H1 (cell line): Measurements from ENCODE around the gene KRT76. TPM values are rescaled to one million over a fixed set of nuclear protein-coding genes. Genes with fewer than 3 reads are reported as not detected.

Source experiments
- CTCF ChIA-PET: fragments of 300-600 bp; sonication (Branson Sonifier 250); formaldehyde crosslinking; loops from one replicate; lab custom pipeline; 2021; ENCODE audit not compliant: partially characterized antibody; lab: Charles Lee
- POLR2A ChIA-PET: fragments of 300-600 bp; sonication (Branson Sonifier 250); formaldehyde crosslinking; loops from one replicate; lab custom pipeline; 2021; ENCODE audit warnings: inconsistent platforms; ENCODE audit not compliant: partially characterized antibody; lab: Charles Lee
- DNase-seq, 2 experiments: peaks; one replicate each; pipeline versions ENCODE4 v3.0.0 to v3.0.0-alpha.2; 2010 to 2022; ENCODE audit warnings: low spot score in 2 of 2, low read depth in 1 of 2, mixed read lengths in 1 of 2
- FAIRE-seq: peaks from 2 replicates; lab custom pipeline; 2011; peaks lifted over from hg19 to GRCh38; lab: Jason Lieb, UNC
- H2AFZ ChIP-seq: 2 replicates; pipeline ENCODE4 v1.8.1; 2012; ENCODE audit warnings: low read length, inconsistent platforms
- H2AK5ac ChIP-seq: 2 replicates; pipeline ENCODE4 v1.6.1; 2013; ENCODE audit warnings: low read depth, low read length
- H2BK120ac ChIP-seq: replicated peaks from 2 replicates; pipeline ENCODE3; 2013; ENCODE audit warnings: low read depth, low read length, inconsistent platforms
- H2BK12ac ChIP-seq: 2 replicates; pipeline ENCODE4 v1.6.1; 2013; ENCODE audit warnings: low read depth, low read length
- H2BK15ac ChIP-seq: 2 replicates; pipeline ENCODE4 v1.6.1; 2013; ENCODE audit warnings: low read length
- H2BK20ac ChIP-seq: 2 replicates; pipeline ENCODE4 v1.6.1; 2013; ENCODE audit warnings: low read length
- H2BK5ac ChIP-seq: 2 replicates; pipeline ENCODE4 v1.6.1; 2013; ENCODE audit warnings: low read depth, low read length
- H3K14ac ChIP-seq: 2 replicates; pipeline ENCODE4 v1.6.1; 2013; ENCODE audit warnings: inconsistent platforms; ENCODE audit not compliant: insufficient read length
- H3K18ac ChIP-seq: 2 replicates; pipeline ENCODE4 v1.6.1; 2013; ENCODE audit warnings: low read length; ENCODE audit errors: extremely low read depth
- H3K23ac ChIP-seq: 2 replicates; pipeline ENCODE4 v1.6.1; 2013; ENCODE audit warnings: inconsistent platforms; ENCODE audit not compliant: insufficient read length
- H3K23me2 ChIP-seq: 2 replicates; pipeline ENCODE4 v1.6.1; 2013; ENCODE audit warnings: low read depth, low read length
- H3K27ac ChIP-seq: 2 replicates; pipeline ENCODE4 v1.6.1; 2011; ENCODE audit warnings: low read depth, low read length, inconsistent platforms
- H3K27me3 ChIP-seq, 4 experiments: replicated peaks in 1 of 4; 1 replicate in 1 of 4; 2 replicates in 3 of 4; pipeline versions ENCODE4 v1.6.1 to v1.8.1; 2011 to 2013; ENCODE audit warnings: low read length in 3 of 4, mild to moderate bottlenecking in 3 of 4, inconsistent platforms in 2 of 4, mixed read lengths in 2 of 4, moderate library complexity in 1 of 4; ENCODE audit not compliant: control insufficient read depth in 3 of 4, insufficient read depth in 3 of 4; ENCODE audit errors: extremely low read depth in 1 of 4
- H3K36me3 ChIP-seq, 4 experiments: 2 replicates each; pipeline versions ENCODE4 v1.6.1 to v1.8.1; 2011 to 2013; ENCODE audit warnings: mild to moderate bottlenecking in 4 of 4, low read length in 3 of 4, moderate library complexity in 2 of 4, control low read depth in 1 of 4, inconsistent platforms in 1 of 4; ENCODE audit not compliant: insufficient read depth in 4 of 4, control insufficient read depth in 2 of 4
- H3K4ac ChIP-seq: replicated peaks from 2 replicates; pipeline ENCODE3; 2013; ENCODE audit warnings: low read length, low read depth, mixed read lengths, inconsistent platforms; ENCODE audit not compliant: insufficient read length
- H3K4me1 ChIP-seq, 4 experiments: replicated peaks in 1 of 4; 1 replicate in 1 of 4; 2 replicates in 3 of 4; pipeline versions ENCODE4 v1.6.1 to v1.8.1; 2011 to 2013; ENCODE audit warnings: low read length in 3 of 4, inconsistent platforms in 2 of 4, mixed read lengths in 1 of 4; ENCODE audit not compliant: insufficient read depth in 4 of 4, control insufficient read depth in 3 of 4
- H3K4me2 ChIP-seq, 2 experiments: 2 replicates each; pipeline versions ENCODE4 v1.6.1 to v1.8.1; 2011 to 2013; ENCODE audit warnings: low read depth in 2 of 2, low read length in 2 of 2, control low read depth in 1 of 2, inconsistent platforms in 1 of 2, mild to moderate bottlenecking in 1 of 2; ENCODE audit not compliant: insufficient read depth in 1 of 2
- H3K4me3 ChIP-seq, 4 experiments: fragments of 200-600, 300-600 bp in 1 of 4; sonication (generic), shearing (Covaris generic), sonication (Bioruptor Twin) in 1 of 4; 2 replicates each; pipeline versions ENCODE4 v1.5.1 to v1.8.1; 2011 to 2016; ENCODE audit warnings: low read length in 4 of 4, low read depth in 3 of 4, control low read depth in 2 of 4, inconsistent platforms in 2 of 4, mild to moderate bottlenecking in 2 of 4, mixed read lengths in 1 of 4, moderate library complexity in 1 of 4; ENCODE audit not compliant: insufficient read depth in 2 of 4; ENCODE audit errors: extremely low read depth in 1 of 4
- H3K56ac ChIP-seq: replicated peaks from 2 replicates; pipeline ENCODE3; 2013; ENCODE audit warnings: low read depth, mild to moderate bottlenecking, mixed read lengths, low read length, inconsistent platforms; ENCODE audit not compliant: insufficient read length
- H3K79me1 ChIP-seq: 2 replicates; pipeline ENCODE4 v1.6.1; 2013; ENCODE audit warnings: low read depth, low read length, control low read depth
- H3K79me2 ChIP-seq, 2 experiments: 2 replicates each; pipeline versions ENCODE4 v1.6.1 to v1.8.1; 2012 to 2013; ENCODE audit warnings: low read length in 2 of 2, mild to moderate bottlenecking in 2 of 2, inconsistent platforms in 1 of 2; ENCODE audit not compliant: insufficient read depth in 2 of 2, control insufficient read depth in 1 of 2
- H3K9ac ChIP-seq, 4 experiments: replicated peaks in 1 of 4; 1 replicate in 1 of 4; 2 replicates in 3 of 4; pipeline versions ENCODE4 v1.6.1 to v1.8.1; 2011 to 2013; ENCODE audit warnings: low read depth in 3 of 4, low read length in 3 of 4, control low read depth in 2 of 4, mild to moderate bottlenecking in 2 of 4, moderate library complexity in 2 of 4, inconsistent platforms in 1 of 4; ENCODE audit errors: extremely low read depth in 1 of 4
- H3K9me3 ChIP-seq, 2 experiments: 2 replicates each; pipeline versions ENCODE4 v1.6.1 to v1.8.1; 2012 to 2013; ENCODE audit warnings: mild to moderate bottlenecking in 2 of 2, moderate library complexity in 2 of 2, control low read depth in 1 of 2, inconsistent platforms in 1 of 2, low read depth in 1 of 2, low read length in 1 of 2, mixed read lengths in 1 of 2; ENCODE audit not compliant: insufficient read depth in 2 of 2
- H4K20me1 ChIP-seq, 2 experiments: replicated peaks in 1 of 2; 2 replicates each; pipeline versions ENCODE3 to v1.8.1; 2011 to 2013; ENCODE audit warnings: inconsistent platforms in 2 of 2, low read length in 2 of 2, mild to moderate bottlenecking in 1 of 2; ENCODE audit not compliant: insufficient read depth in 2 of 2, control insufficient read depth in 1 of 2
- H4K5ac ChIP-seq: 2 replicates; pipeline ENCODE4 v1.6.1; 2013; ENCODE audit warnings: low read length, low read depth, mixed read lengths, inconsistent platforms; ENCODE audit not compliant: insufficient read length
- H4K8ac ChIP-seq: 2 replicates; pipeline ENCODE4 v1.8.0; 2013; ENCODE audit warnings: mild to moderate bottlenecking, moderate library complexity, low read length, inconsistent platforms; ENCODE audit not compliant: insufficient read depth; ENCODE audit errors: extremely low read depth
- H4K91ac ChIP-seq: replicated peaks from 2 replicates; pipeline ENCODE3; 2013; ENCODE audit warnings: low read length, mixed read lengths, inconsistent platforms; ENCODE audit not compliant: insufficient read length
- CBX8 ChIP-seq: fragments of 300-800, 300-1000 bp; sonication (generic); IDR thresholded peaks from 2 replicates; pipeline ENCODE4 v1.7.1; 2016; ENCODE audit warnings: low read depth, low read length, borderline replicate concordance
- FOSL1 ChIP-seq: IDR thresholded peaks from 2 replicates; pipeline ENCODE4 v1.6.1; 2011; ENCODE audit warnings: mild to moderate bottlenecking, low read depth, low read length, moderate library complexity; ENCODE audit not compliant: insufficient read depth
- JUN ChIP-seq: IDR thresholded peaks from 2 replicates; pipeline ENCODE4 v1.6.1; 2011; ENCODE audit warnings: low read depth, mild to moderate bottlenecking, improper control_type of control experiment, low read length
- KDM4A ChIP-seq: IDR thresholded peaks from one replicate; pipeline ENCODE4 v1.7.1; 2012; ENCODE audit warnings: low read depth, mild to moderate bottlenecking, moderate library complexity, low read length, inconsistent platforms; ENCODE audit not compliant: severe bottlenecking
- MAFK ChIP-seq: IDR thresholded peaks from 2 replicates; pipeline ENCODE4 v1.6.1; 2012; ENCODE audit warnings: low read depth, mild to moderate bottlenecking, improper control_type of control experiment, low read length
- NANOG ChIP-seq: IDR thresholded peaks from 2 replicates; pipeline ENCODE4 v1.6.1; 2011; ENCODE audit warnings: low read length, low read depth, mild to moderate bottlenecking, inconsistent platforms; ENCODE audit not compliant: insufficient read depth, poor library complexity, severe bottlenecking
- SIRT6 ChIP-seq: IDR thresholded peaks from one replicate; pipeline ENCODE4 v1.7.1; 2012; ENCODE audit warnings: low read length, inconsistent platforms
- SIX5 ChIP-seq: IDR thresholded peaks from 2 replicates; pipeline ENCODE4 v1.6.1; 2011; ENCODE audit warnings: mild to moderate bottlenecking, low read depth, low read length
- SP2 ChIP-seq: IDR thresholded peaks from 2 replicates; pipeline ENCODE4 v1.6.1; 2012; ENCODE audit warnings: mild to moderate bottlenecking, low read length, inconsistent platforms
- TEAD4 ChIP-seq: IDR thresholded peaks from 2 replicates; pipeline ENCODE4 v1.6.1; 2012; ENCODE audit warnings: low read depth, low read length, inconsistent platforms, mixed read lengths
- USF2 ChIP-seq: IDR thresholded peaks from 2 replicates; pipeline ENCODE4 v1.6.1; 2011; ENCODE audit warnings: low read length, improper control_type of control experiment
- YY1 ChIP-seq: IDR thresholded peaks from 2 replicates; pipeline ENCODE4 v1.6.1; 2011; ENCODE audit warnings: low read depth, mild to moderate bottlenecking, low read length
- WGBS, 2 experiments: shearing (Covaris generic) in 1 of 2; methylation state at CpG; one replicate each; pipeline versions ENCODE4 v1.1.6 to v1.1.7; 2013 to 2015; ENCODE audit warnings: low lambda C conversion rate in 2 of 2, mixed read lengths in 2 of 2, inconsistent platforms in 1 of 2, low coverage in 1 of 2, missing lambda C conversion rate in 1 of 2; ENCODE audit not compliant: insufficient replicate concordance in 2 of 2, insufficient coverage in 1 of 2, insufficient read length in 1 of 2; ENCODE audit errors: extremely low coverage in 1 of 2, missing lambda C conversion rate in 1 of 2; 5-methylcytosine and 5-hydroxymethylcytosine counted together
- polyA plus RNA-seq, 7 experiments: library from polyadenylated mRNA; depleted of rRNA in 3 of 7; stranded (reverse) in 5 of 7; unstranded in 2 of 7; fragments of >200 nt in 5 of 7; fragments of 200-250 nt in 2 of 7; gene quantifications; 1 replicate in 5 of 7; 2 replicates in 1 of 7; 4 replicates in 1 of 7; pipeline versions ENCODE4 v1.2.1 to v1.2.3, GENCODE V29; 2011 to 2013; ENCODE audit warnings: missing spikeins in 2 of 7, mixed read lengths in 2 of 7
- total RNA-seq: library from RNA; stranded (reverse); fragmentation: NEBNext Ultra II Directional; extraction: Animal tissue kit (Norgen Biotek cat#: 25700); gene quantifications from 2 replicates; pipeline ENCODE4 v1.2.1, GENCODE V29; 2021
- TF ChIP-seq, protein P1 (sequence below): IDR thresholded peaks from 2 replicates; pipeline ENCODE4 v1.6.1; 2012; ENCODE audit warnings: inconsistent platforms

The KRT76 gene
- total and polyA plus RNA-seq, 2 of the 8 experiments (the other 6 are each of a cell fraction or from before 2014, with no cell fraction given) = not detected

- Histone ChIP-seq H3K27me3 (0 out of 7 replicates have a peak, but pooled peaks cover 0 to 2% (median 0%) of the 10 kb centered on the region in 4 experiments), H3K9me3 (no peaks in the 10 kb centered on the region), H2BK15ac (no peak overlapping the region), H2AFZ (no peak overlapping the region), H3K4me1 (no peaks in the 10 kb centered on the region), H3K9ac (no peak overlapping the region), H3K14ac (no peak overlapping the region), H3K36me3 (no peaks in the 10 kb centered on the region), H2BK5ac (no peak overlapping the region), H3K79me1 (no peaks in the 10 kb centered on the region), H3K27ac (no peak overlapping the region), H4K8ac (no peak overlapping the region), H2BK120ac (no peak overlapping the region), H3K4ac (no peak overlapping the region), H3K18ac (no peak overlapping the region), H4K91ac (no peak overlapping the region), H3K4me2 (no peak overlapping the region), H2AK5ac (no peak overlapping the region), H3K23me2 (no peaks in the 10 kb centered on the region), H2BK12ac (no peak overlapping the region), H3K23ac (no peak overlapping the region), H3K4me3 (no peak overlapping the region), H3K79me2 (no peaks in the 10 kb centered on the region), H4K20me1 (no peaks in the 10 kb centered on the region), H4K5ac (no peak overlapping the region), H3K56ac (no peak overlapping the region), H2BK20ac (no peak overlapping the region)
- ChIA-PET CTCF (interaction anchor here (0.9 kb wide), 2 partner anchors 17 to 109 kb away, joined by 3 read pairs; no protein-coding TSS in a partner anchor), POLR2A (interaction anchor here (1.1 kb wide), 1 partner anchor 403 kb away, joined by 3 read pairs; no protein-coding TSS in a partner anchor)
- no peak for DNase-seq
- FAIRE-seq = no peak
- 84% methylated on average over 3 of the region's 4 CpGs; no CpG with 5 or more reads in 1 of the 2 experiments for WGBS, 2 experiments
- TF ChIP-seq USF2 (no peak), SIRT6 (no peak), KDM4A (no peak), TEAD4 (no peak), MAFK (no peak), SP2 (no peak), SIX5 (no peak), NANOG (no peak), FOSL1 (no peak), YY1 (no peak), JUN (no peak), CBX8 (no peak)
- TF ChIP-seq, protein P1, sequence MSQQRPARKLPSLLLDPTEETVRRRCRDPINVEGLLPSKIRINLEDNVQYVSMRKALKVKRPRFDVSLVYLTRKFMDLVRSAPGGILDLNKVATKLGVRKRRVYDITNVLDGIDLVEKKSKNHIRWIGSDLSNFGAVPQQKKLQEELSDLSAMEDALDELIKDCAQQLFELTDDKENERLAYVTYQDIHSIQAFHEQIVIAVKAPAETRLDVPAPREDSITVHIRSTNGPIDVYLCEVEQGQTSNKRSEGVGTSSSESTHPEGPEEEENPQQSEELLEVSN = no peak
Measured at GRCh38 chr12:52771505-52771904, 5.6 kb downstream of the KRT76 start.
